GM12891 (cell line): ENCODE results near the gene TMEM167A.

Source experiments
- DNase-seq: peaks from one replicate; pipeline ENCODE4 v3.0.0; 2011; ENCODE audit warnings: low spot score; ENCODE audit not compliant: insufficient read length
- FAIRE-seq: peaks from 2 replicates; lab custom pipeline; 2011; peaks lifted over from hg19 to GRCh38; lab: Jason Lieb, UNC
- PAX5 ChIP-seq: IDR thresholded peaks from 2 replicates; pipeline ENCODE4 v1.6.1; 2011; ENCODE audit warnings: low read length, moderate library complexity, mild to moderate bottlenecking; ENCODE audit not compliant: insufficient read depth, severe bottlenecking
- POLR2A ChIP-seq: IDR thresholded peaks from 2 replicates; pipeline ENCODE4 v1.6.1; 2011; ENCODE audit warnings: low read depth, low read length, control low read depth
- POLR2AphosphoS5 ChIP-seq: IDR thresholded peaks from 2 replicates; pipeline ENCODE4 v1.6.1; 2011; ENCODE audit warnings: low read depth, low read length, control low read depth
- POU2F2 ChIP-seq: IDR thresholded peaks from 2 replicates; pipeline ENCODE4 v1.6.1; 2011; ENCODE audit warnings: low read depth, mild to moderate bottlenecking, control low read depth, low read length, moderate library complexity
- SPI1 ChIP-seq: IDR thresholded peaks from 2 replicates; pipeline ENCODE4 v1.6.1; 2011; ENCODE audit warnings: low read depth, low read length, control low read depth
- TAF1 ChIP-seq: IDR thresholded peaks from 2 replicates; pipeline ENCODE4 v1.6.1; 2011; ENCODE audit warnings: low read depth, low read length, control low read depth

TMEM167A gene

DNA sequence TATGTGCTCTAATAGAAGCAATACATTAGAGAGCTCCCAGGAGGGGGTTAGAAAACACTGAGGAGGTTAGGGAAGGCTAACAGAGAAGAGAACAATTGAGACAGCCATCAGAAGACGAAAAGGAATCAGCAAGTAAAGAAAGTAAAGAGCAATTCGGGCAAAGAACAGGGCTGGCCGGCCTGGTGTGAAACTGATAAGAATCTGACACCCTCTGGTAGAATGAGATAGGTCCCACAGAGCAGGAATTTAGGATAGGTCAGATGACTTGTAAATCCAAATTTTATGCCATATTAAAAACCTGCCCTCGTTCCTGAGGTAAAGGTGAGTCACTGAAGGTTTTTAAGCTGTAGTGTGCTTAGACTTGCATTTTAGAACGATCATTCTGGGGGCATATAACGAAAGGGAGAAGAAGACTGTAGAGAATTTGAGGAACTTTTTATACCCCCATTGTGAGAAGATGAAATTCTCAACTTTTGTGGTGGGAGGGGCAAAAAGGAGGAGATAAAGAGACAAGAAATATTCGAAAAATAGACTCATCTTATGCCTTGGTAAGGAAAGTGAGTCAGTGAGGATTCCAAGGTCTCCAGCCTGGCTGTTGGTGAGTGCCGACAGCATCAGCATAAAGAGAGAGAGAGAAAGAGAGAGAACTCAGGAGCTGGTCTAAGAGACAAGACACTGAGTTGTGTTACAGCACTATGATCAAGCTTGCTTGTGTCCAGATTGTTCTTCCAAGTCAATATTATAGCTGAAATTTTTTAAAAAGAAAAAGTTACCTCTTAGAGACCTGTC is 51.3 kb downstream of the TMEM167A start:
- FAIRE-seq (no peak), DNase-seq (no peak)
- TF ChIP-seq POLR2A (no peak), POLR2AphosphoS5 (no peak), PAX5 (no peak), POU2F2 (no peak), TAF1 (no peak), SPI1 (no peak)

DNA sequence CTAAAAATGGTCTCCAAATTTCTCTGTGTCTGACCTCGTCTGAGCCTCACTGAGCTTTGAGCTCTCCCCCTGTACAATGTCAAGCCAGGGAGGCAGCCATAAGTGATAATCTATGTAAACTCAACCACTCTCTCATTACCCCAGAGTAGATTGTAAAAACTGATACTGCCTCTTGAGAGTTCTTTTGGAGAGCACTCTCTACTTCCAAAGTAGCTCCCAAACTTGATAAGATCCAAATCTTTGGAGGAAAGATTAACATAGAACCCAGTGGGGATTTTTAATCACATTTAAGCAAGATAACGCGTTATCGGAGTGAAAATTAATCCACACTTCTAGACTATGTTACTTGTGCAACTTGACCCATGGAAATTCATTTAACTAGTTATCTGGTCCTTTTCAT is 54.9 kb downstream of the TMEM167A start:
- no peak for TF ChIP-seq POLR2A
- no peak for TF ChIP-seq POU2F2
- TF ChIP-seq SPI1: no peak
- no peak for TF ChIP-seq PAX5
- TF ChIP-seq TAF1: no peak
- TF ChIP-seq POLR2AphosphoS5: no peak
- DNase-seq (no peak), FAIRE-seq (no peak)

DNA sequence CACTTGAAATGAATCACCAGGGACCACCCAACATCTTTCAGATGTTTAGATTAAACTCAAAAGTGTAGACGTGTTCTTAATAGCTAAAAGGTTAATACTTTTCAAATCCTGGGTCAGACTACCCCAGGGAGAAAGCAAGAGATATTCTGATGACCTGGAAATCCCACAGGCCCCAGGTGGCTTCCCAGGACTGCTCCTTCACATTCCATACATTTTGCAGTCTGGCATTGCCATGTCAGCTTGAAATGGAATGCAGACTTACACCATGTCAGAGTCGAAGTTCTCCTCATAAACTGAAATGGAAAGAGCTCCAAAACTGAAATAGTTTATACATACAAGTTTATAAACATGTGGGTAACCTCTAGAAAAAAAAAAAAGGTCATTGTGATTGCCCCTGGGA is 61.5 kb downstream of the TMEM167A start:
- DNase-seq: no peak
- FAIRE-seq: no peak
- TF ChIP-seq PAX5 (no peak), SPI1 (no peak), POLR2AphosphoS5 (no peak), POLR2A (no peak), POU2F2 (no peak), TAF1 (no peak)

DNA sequence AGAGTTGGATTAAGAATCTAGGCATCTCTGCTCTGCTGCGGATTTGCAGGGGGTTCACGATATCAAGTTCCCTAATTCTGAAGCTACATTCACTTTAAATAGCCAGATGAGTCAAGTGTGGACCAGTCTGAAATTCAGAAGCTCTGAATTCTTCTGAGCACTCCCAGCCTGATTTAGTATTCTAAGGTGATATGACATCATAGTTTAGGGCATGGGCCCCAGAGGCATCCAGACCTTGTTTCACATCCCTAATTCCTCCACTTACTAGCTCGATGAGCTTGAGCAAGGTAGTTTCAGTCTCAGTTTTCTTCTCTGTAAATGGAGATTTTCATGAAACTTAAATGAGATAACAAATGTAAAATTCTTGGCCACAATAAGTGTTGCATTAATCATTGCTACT is 65.2 kb downstream of the TMEM167A start:
- peak; percentile 4 for TF ChIP-seq PAX5
- peak; percentile 96 for TF ChIP-seq SPI1
- TF ChIP-seq POLR2AphosphoS5: no peak
- TF ChIP-seq POLR2A: no peak
- no peak for TF ChIP-seq TAF1
- TF ChIP-seq POU2F2: peak; percentile 52; the same call in 1 of the 2 replicates
- peak; percentile 78 for FAIRE-seq
- DNase-seq: peak; percentile 28

DNA sequence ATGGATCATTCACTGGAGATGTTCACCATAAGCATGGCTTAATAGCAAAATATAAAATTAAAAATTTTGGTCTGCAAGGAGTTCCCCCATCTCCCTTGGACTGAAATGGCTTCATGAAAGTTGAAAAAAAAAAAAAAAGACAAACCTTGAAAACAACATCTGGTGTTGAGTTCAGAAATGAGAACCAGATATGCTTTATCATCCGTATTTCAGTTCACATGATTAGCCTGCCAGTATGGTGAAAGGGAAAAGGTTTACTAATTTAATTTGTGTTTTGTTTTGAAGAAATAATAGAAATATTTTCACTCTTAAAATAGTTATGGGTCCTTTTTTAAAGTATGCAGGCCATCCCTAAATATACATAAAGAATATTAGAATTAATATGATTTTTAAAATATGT is 67.8 kb downstream of the TMEM167A start:
- DNase-seq: no peak
- TF ChIP-seq POU2F2 (no peak), TAF1 (no peak)
- no peak for FAIRE-seq

DNA sequence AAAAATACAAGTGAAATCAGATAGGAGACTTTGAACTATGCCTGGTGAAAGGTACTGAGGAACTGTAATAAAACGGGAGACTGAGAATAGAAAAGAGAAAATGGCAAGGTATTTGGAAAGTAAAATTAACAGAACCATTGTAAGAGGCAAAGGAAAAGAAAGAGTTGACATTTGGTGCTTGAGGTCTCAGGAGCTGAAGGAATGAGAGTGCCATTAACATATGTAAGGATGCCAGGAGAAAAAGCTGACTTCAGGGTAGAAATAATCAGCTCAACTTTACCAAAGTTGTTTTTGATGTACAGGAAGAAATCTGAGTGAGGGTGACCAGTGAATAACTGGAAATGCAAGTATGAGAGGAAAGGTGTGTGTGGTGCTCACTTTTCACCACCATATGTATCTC is 69.4 kb downstream of the TMEM167A start:
- TF ChIP-seq POLR2A: no peak
- TF ChIP-seq PAX5: no peak
- no peak for TF ChIP-seq POU2F2
- TF ChIP-seq SPI1: no peak
- FAIRE-seq: no peak
- no peak for DNase-seq

DNA sequence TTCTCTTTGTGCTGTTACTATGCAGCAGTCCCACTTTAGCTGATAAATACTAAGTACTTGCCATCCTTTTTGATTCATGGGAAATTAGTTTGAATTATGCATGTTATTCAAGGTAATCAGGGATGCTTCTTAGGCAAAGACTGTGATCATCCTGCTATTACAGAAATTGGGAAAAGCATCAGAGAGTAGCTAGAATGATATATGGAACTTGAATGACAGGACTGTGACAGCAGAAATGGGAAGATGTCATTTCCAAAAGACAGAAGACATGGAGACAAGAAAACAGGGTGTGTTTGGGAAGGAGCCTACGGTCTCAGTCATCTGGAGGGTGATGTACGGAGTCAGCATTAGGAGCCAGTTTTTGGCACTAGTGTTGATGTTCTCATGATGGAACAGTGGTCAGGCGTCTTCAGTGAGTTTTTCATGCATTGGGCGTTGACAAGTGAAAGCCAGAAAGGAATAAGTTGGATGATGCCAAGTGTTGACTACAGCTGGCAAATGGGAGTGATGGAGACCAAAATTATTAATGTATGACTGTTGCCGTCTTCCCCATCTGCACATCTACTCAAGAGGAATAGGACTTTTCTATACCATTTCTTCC is 70.4 kb downstream of the TMEM167A start:
- DNase-seq (no peak), FAIRE-seq (no peak)
- TF ChIP-seq POLR2AphosphoS5 (no peak), POU2F2 (no peak), PAX5 (no peak), SPI1 (no peak), TAF1 (no peak), POLR2A (no peak)

DNA sequence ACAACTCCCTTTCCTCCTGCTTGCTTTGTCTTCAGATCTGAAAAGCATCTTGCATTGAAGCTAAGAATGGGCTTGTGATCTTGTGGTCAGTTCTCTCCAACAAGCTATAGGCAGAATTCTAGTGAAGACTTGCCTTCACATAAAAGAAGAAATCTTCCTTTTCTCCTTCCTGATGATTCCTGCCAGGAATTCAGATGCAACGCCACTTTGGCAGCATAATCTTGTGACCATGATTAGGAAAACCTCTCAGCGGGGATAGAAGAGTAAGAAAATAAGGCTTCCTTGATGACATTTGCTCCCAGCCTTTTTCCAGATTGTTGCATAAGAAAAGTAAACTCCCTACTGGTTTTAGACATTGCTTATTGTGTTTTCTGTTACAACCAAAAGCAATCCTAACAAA is 73.4 kb downstream of the TMEM167A start:
- FAIRE-seq (no peak), DNase-seq (no peak)
- no peak for TF ChIP-seq PAX5
- TF ChIP-seq SPI1: no peak
- TF ChIP-seq POU2F2: no peak
- TF ChIP-seq POLR2A: no peak
